Amniotic stem cell (primary cell): ENCODE results near the gene SLC4A5.
"Not testable (repeated sequence)": the region's sequence is repeated elsewhere in the genome, so short reads cannot be mapped to it uniquely, and the experiment has no call there.

ENCODE experiments used
- DNase-seq: peaks from one replicate; lab custom pipeline; 2025; lab: John Stamatoyannopoulos, UW

The SLC4A5 gene

GRCh38 chr2:74199275-74199701 lies 143.9 kb downstream of the SLC4A5 start:
- no peak for DNase-seq

GRCh38 chr2:74198461-74199274 lies 144.5 kb downstream of the SLC4A5 start, which contains the start of gene MTHFD2:
Gene MTHFD2 (plus strand): TSS chr2:74198615. CDS start chr2:74198642, 27 bp downstream.
- DNase-seq = peak; percentile 89

- peak; percentile 97 for DNase-seq
These were observed 145.2 kb downstream of the SLC4A5 start for GRCh38 chr2:74198023-74198460.

GRCh38 chr2:74197049-74197448 lies 146.2 kb downstream of the SLC4A5 start:
- DNase-seq = no peak

GRCh38 chr2:74194799-74195198 lies 148.4 kb downstream of the SLC4A5 start:
- no peak for DNase-seq

GRCh38 chr2:74191596-74192380 lies 151.4 kb downstream of the SLC4A5 start:
- DNase-seq = no peak

- DNase-seq = no peak
These were observed 154.5 kb downstream of the SLC4A5 start for GRCh38 chr2:74188696-74189095.

GRCh38 chr2:74188018-74188601 lies 155.1 kb downstream of the SLC4A5 start:
- no peak for DNase-seq

- not testable (repeated sequence) for DNase-seq
These were observed 156.5 kb downstream of the SLC4A5 start for GRCh38 chr2:74186706-74187105.

- no peak for DNase-seq
These were observed 157.2 kb downstream of the SLC4A5 start for GRCh38 chr2:74186038-74186437.

- DNase-seq = no peak
These were observed 159.3 kb downstream of the SLC4A5 start for GRCh38 chr2:74183878-74184277.

- DNase-seq = no peak
These were observed 161.5 kb downstream of the SLC4A5 start for GRCh38 chr2:74181739-74182138.

GRCh38 chr2:74179063-74179865 lies 164.0 kb downstream of the SLC4A5 start:
- no peak for DNase-seq

- peak; percentile 97 for DNase-seq
These were observed 164.8 kb downstream of the SLC4A5 start, which contains the start of gene MOB1A for GRCh38 chr2:74178211-74179062. Gene MOB1A (minus strand): TSS chr2:74178879. CDS start chr2:74178674, 205 bp downstream.

- DNase-seq = no peak
These were observed 165.5 kb downstream of the SLC4A5 start for GRCh38 chr2:74177696-74178095.

GRCh38 chr2:74174909-74175308 lies 168.3 kb downstream of the SLC4A5 start:
- no peak for DNase-seq

GRCh38 chr2:74168739-74169138 lies 174.5 kb downstream of the SLC4A5 start:
- DNase-seq = no peak
